Caki2 (cell line): Measurements from ENCODE around the gene WFDC1. TPM values are rescaled to one million over a fixed set of nuclear protein-coding genes. Genes with fewer than 3 reads are reported as not detected.

Experiments
- DNase-seq: peaks from one replicate; pipeline ENCODE4 v3.0.0-alpha.2; 2015; ENCODE audit warnings: low read depth
- in situ Hi-C: cut with HindIII; loops from 2 replicates; pipeline ENCODE4 v1.10.0; 2016; ENCODE audit warnings: low sequenced_read_pairs, low pct_unique_long_range_greater_than_20kb, mixed read lengths
- total RNA-seq: library from RNA; depleted of rRNA; stranded (reverse); fragments of >200 nt; shearing (Covaris generic); gene quantifications from 2 replicates; pipeline ENCODE4 v1.2.3, GENCODE V29; 2014; ENCODE audit warnings: low replicate concordance

The WFDC1 gene
- total RNA-seq, 1 experiment from 2014 or later = not detected

- peak; percentile 54 for DNase-seq
- in situ Hi-C loops = no loop called here
These were observed 65.5 kb downstream of the WFDC1 start for GRCh38 chr16:84360170-84360569.

GRCh38 chr16:84360748-84361147, 66.1 kb downstream of the WFDC1 start:
- DNase-seq = no peak
- in situ Hi-C loops = no loop called here

- DNase-seq = peak; percentile 62
These were observed 66.9 kb downstream of the WFDC1 start for GRCh38 chr16:84361546-84361945.

GRCh38 chr16:84362471-84362941, 67.8 kb downstream of the WFDC1 start:
- in situ Hi-C loops = no loop called here
- no peak for DNase-seq

More at GRCh38 chr16:84361546-84361945, 66.9 kb downstream of the WFDC1 start:
- in situ Hi-C loops = no loop called here

GRCh38 chr16:84366208-84366607, 71.5 kb downstream of the WFDC1 start:
- no peak for DNase-seq
- in situ Hi-C loops = no loop called here

- no peak for DNase-seq
- in situ Hi-C loops = no loop called here
These were observed 72.6 kb downstream of the WFDC1 start for GRCh38 chr16:84367297-84367680.

- in situ Hi-C loops = no loop called here
- no peak for DNase-seq
These were observed 73.2 kb downstream of the WFDC1 start for GRCh38 chr16:84367750-84368307.

- in situ Hi-C loops = no loop called here
- no peak for DNase-seq
These were observed 73.8 kb downstream of the WFDC1 start, which contains the start of gene ATP2C2 for GRCh38 chr16:84368308-84368996. Gene ATP2C2, plus strand, starts transcription at chr16:84368538. Its CDS starts 78 bp downstream, at chr16:84368616.

GRCh38 chr16:84369105-84369504, 74.4 kb downstream of the WFDC1 start:
- in situ Hi-C loops = no loop called here

GRCh38 chr16:84369938-84370627, 75.4 kb downstream of the WFDC1 start:
- DNase-seq = no peak
- in situ Hi-C loops = no loop called here

More at GRCh38 chr16:84369105-84369504, 74.4 kb downstream of the WFDC1 start:
- DNase-seq = no peak

GRCh38 chr16:84370723-84371552, 76.3 kb downstream of the WFDC1 start:
- in situ Hi-C loops = no loop called here

GRCh38 chr16:84371553-84371865, 76.8 kb downstream of the WFDC1 start:
- in situ Hi-C loops = no loop called here

More at GRCh38 chr16:84370723-84371552, 76.3 kb downstream of the WFDC1 start:
- no peak for DNase-seq

GRCh38 chr16:84373907-84374489, 79.3 kb downstream of the WFDC1 start:
- in situ Hi-C loops = no loop called here
- DNase-seq = no peak

More at GRCh38 chr16:84371553-84371865, 76.8 kb downstream of the WFDC1 start:
- no peak for DNase-seq

GRCh38 chr16:84378099-84378498, 83.4 kb downstream of the WFDC1 start:
- in situ Hi-C loops = no loop called here
- no peak for DNase-seq

- no peak for DNase-seq
- in situ Hi-C loops = no loop called here
These were observed 83.9 kb downstream of the WFDC1 start for GRCh38 chr16:84378567-84378966.

- in situ Hi-C loops = no loop called here
- DNase-seq = no peak
These were observed 84.5 kb downstream of the WFDC1 start for GRCh38 chr16:84379008-84379708.
